Colonic mucosa (tissue), 4 donors: ENCODE data around the gene PIGS. TPM values are rescaled to one million over a fixed set of nuclear protein-coding genes. Genes with fewer than 3 reads are reported as not detected.
"Not testable (repeated sequence)": the region's sequence is repeated elsewhere in the genome, so short reads cannot be mapped to it uniquely, and the experiment has no call there.

ENCODE experiments used
- DNase-seq: peaks from one replicate; pipeline ENCODE4 v3.0.0-alpha.2; 2020
- H3K27ac ChIP-seq: fragments of 200-600 bp; one replicate; pipeline ENCODE4 v1.8.0; 2021
- H3K27me3 ChIP-seq: fragments of 200-600 bp; one replicate; pipeline ENCODE4 v1.8.0; 2021
- H3K36me3 ChIP-seq: fragments of 200-600 bp; one replicate; pipeline ENCODE4 v1.8.0; 2021
- H3K4me1 ChIP-seq: fragments of 200-600 bp; one replicate; pipeline ENCODE4 v1.8.0; 2021; ENCODE audit warnings: mild to moderate bottlenecking
- H3K4me3 ChIP-seq: fragments of 200-600 bp; one replicate; pipeline ENCODE4 v1.8.0; 2021
- H3K9ac ChIP-seq, 2 donors: one replicate each; pipeline ENCODE4 v1.7.0; 2013; ENCODE audit warnings: control low read depth in 2 of 2, low read depth in 2 of 2, low read length in 2 of 2
- H3K9me3 ChIP-seq: fragments of 200-600 bp; one replicate; pipeline ENCODE4 v1.8.0; 2021
- intact Hi-C: fragments of 100-400 bp; cut with DNase I; formaldehyde crosslinking; loops from one replicate; pipeline ENCODE4 v1.14.1; 2022
- total RNA-seq, 2 donors: library from RNA; stranded (reverse); fragmentation: NEBNext Ultra II Directional in 1 of 2; extraction: Animal tissue kit (Norgen Biotek cat#: 25700) in 1 of 2; gene quantifications; one replicate each; pipeline ENCODE4 v1.2.1, GENCODE V29; 2021
- TF ChIP-seq, protein P1 (sequence below): fragments of 200-600 bp; IDR thresholded peaks from one replicate; pipeline ENCODE4 v1.8.0; 2022; ENCODE audit warnings: antibody characterized with exemption, mild to moderate bottlenecking
- donor health status: healthy.
- donor health status: DM: no; HTN: no; CAD: no.
- donor health status: DM: no; HTN: no; CAD: no.

Gene PIGS
- total RNA-seq, 2 donors from 2014 or later = 71.9 to 82.7 TPM

DNA sequence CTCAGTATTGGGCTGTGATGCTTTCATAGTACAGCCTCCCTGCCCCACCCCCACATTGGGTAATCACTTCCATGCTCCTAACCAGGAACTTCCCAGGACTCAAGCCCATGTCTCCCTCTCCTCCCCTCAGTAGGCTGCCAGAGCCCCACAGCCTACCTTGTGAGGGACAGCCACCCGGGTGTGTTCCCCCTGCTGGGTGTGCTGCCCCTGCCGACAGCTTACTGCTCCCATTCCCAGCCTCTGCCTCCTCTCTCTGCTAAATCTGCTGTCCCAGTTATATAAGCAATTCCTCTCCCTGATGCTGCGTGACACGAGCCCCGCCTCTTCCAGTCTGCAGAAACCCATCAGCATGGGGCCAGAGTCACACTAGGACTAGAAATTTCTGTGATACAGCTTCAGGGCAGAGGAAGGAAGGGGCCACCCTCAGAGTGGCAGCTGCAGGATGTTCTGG, 42.6 kb upstream of the PIGS start, which contains the start of gene RSKR:
Gene RSKR (minus strand): TSS at position 255 of the 451 bp plus-strand sequence. CDS start 24 bp downstream, at position 231.
- Histone ChIP-seq H3K4me3 (no peak within 1 kb of the TSS), H3K9me3 (no peaks in the 10 kb centered on the region), H3K9ac (no peak within 1 kb of the TSS), H3K27me3 (no peaks in the 10 kb centered on the region), H3K36me3 (peaks cover 22% of the 10 kb centered on the region), H3K4me1 (no peaks in the 10 kb centered on the region), H3K27ac (no peak within 1 kb of the TSS)
- no peak for DNase-seq
- TF ChIP-seq, protein P1, sequence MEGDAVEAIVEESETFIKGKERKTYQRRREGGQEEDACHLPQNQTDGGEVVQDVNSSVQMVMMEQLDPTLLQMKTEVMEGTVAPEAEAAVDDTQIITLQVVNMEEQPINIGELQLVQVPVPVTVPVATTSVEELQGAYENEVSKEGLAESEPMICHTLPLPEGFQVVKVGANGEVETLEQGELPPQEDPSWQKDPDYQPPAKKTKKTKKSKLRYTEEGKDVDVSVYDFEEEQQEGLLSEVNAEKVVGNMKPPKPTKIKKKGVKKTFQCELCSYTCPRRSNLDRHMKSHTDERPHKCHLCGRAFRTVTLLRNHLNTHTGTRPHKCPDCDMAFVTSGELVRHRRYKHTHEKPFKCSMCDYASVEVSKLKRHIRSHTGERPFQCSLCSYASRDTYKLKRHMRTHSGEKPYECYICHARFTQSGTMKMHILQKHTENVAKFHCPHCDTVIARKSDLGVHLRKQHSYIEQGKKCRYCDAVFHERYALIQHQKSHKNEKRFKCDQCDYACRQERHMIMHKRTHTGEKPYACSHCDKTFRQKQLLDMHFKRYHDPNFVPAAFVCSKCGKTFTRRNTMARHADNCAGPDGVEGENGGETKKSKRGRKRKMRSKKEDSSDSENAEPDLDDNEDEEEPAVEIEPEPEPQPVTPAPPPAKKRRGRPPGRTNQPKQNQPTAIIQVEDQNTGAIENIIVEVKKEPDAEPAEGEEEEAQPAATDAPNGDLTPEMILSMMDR = no peak
- intact Hi-C loops = loop anchor here (2.0 to 5.0 kb wide), 2 partner anchors 65 to 117 kb away; no protein-coding TSS in a partner anchor

DNA sequence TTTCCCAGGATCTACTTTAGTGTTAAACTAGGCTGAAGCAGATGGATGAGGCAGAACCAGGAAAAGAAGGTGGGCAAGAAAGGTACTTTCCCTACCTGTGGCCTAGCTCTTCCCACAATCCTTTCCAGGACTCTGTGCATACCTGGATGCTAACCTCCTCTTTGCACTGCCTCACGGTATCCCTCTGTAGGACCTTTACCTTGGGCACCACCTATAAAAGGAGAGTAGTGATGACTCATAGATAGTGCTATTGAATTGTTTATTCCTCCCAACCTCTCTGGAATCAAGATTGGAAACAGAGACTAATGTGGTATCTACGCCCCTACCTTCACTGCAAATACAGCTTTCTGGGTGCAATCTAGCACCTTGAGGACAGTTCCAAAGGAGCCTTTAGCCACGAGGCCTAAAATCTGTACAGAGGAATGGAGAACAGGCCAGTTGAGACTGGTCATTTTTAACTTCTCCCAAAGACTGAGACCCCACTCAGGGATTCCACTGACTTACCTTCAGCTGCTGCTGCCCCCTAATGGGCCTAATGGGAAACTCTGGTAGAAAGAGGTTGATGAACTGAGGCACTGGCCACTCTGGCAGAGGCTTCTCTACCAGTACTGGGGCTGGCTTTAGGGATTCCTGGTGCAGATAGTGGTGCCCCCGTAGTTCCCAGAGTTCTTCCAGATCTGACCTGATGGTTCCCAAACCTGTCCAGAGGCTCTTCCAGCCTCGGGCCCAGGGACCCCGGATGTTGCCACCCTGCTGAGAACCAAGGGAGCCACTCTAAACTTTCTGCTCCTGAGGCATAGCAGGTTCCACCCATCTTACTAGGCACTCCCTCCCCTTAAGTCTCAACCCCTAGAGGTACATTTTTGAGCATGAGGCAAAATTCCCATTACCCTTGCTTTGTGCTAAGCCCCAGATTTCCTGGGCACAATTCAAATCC, 41.9 kb upstream of the PIGS start:
- intact Hi-C loops = loop anchor here (2.0 to 5.0 kb wide), 2 partner anchors 64 to 116 kb away; no protein-coding TSS in a partner anchor

DNA sequence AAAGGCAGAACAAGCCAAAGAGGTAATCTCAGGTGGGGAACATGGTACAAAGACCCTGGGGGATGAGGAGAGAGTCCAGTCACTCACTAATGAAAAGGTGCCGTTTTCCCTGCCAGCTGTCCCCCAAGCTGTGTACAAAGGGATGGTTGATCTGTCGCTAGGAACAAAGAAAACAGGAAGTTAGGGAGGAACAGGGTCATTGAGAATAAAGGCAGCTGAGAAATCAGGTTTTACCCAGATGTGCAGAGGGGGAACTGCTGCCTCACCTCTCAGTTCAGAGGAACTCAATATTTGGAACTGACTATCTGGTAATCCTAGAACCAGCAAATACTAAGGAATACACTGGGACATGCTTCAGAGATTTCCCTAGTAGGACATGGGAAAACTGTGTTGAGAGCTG, 41.2 kb upstream of the PIGS start:
- no peak for DNase-seq
- no peak overlapping the region for H3K4me3 ChIP-seq
- H3K27me3 ChIP-seq = no peaks in the 10 kb centered on the region
- no peaks in the 10 kb centered on the region for H3K9me3 ChIP-seq
- intact Hi-C loops = loop anchor here (2.0 to 5.0 kb wide), 2 partner anchors 64 to 115 kb away; no protein-coding TSS in a partner anchor
- no peak overlapping the region for H3K27ac ChIP-seq
- TF ChIP-seq, protein P1 = no peak
- no peak overlapping the region for H3K9ac ChIP-seq
- peaks cover 16% of the 10 kb centered on the region for H3K36me3 ChIP-seq
- H3K4me1 ChIP-seq = no peaks in the 10 kb centered on the region

More for the DNA sequence above, 41.9 kb upstream of the PIGS start:
- Histone ChIP-seq H3K4me3 (no peak overlapping the region), H3K9me3 (no peaks in the 10 kb centered on the region), H3K4me1 (no peaks in the 10 kb centered on the region), H3K36me3 (peaks cover 20% of the 10 kb centered on the region), H3K27ac (no peak overlapping the region), H3K27me3 (no peaks in the 10 kb centered on the region), H3K9ac (no peak overlapping the region)
- TF ChIP-seq, protein P1 = peak; percentile 64
- peak; percentile 29 for DNase-seq

DNA sequence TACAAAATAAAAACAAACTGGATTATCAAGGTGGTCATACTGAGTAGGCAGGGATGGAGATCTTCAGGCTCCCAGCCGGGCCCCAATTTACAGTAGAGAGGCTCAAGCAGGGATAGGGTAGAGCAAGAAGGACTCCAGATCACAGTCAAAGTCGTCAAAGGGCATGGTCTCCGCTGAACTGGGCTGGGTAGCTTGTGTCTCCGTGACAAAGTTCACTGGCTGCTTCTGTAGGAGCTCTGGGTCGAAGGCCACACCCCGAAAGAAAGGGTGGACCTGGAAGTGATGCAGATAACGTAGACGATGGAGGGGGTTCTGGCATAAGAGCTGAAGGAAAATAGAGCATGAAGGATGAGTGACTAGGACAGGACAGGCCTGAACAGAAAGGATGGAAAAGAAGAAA, 39.1 kb upstream of the PIGS start:
- no peaks in the 10 kb centered on the region for H3K9me3 ChIP-seq
- no peak overlapping the region for H3K9ac ChIP-seq
- TF ChIP-seq, protein P1 = no peak
- DNase-seq = peak; percentile 26
- intact Hi-C loops = loop anchor here (5.0 kb wide), 1 partner anchor 113 kb away; no protein-coding TSS in a partner anchor
- H3K27ac ChIP-seq = no peak overlapping the region
- no peak overlapping the region for H3K4me3 ChIP-seq
- H3K4me1 ChIP-seq = no peaks in the 10 kb centered on the region
- no peaks in the 10 kb centered on the region for H3K27me3 ChIP-seq
- H3K36me3 ChIP-seq = peaks cover under 1% of the 10 kb centered on the region

DNA sequence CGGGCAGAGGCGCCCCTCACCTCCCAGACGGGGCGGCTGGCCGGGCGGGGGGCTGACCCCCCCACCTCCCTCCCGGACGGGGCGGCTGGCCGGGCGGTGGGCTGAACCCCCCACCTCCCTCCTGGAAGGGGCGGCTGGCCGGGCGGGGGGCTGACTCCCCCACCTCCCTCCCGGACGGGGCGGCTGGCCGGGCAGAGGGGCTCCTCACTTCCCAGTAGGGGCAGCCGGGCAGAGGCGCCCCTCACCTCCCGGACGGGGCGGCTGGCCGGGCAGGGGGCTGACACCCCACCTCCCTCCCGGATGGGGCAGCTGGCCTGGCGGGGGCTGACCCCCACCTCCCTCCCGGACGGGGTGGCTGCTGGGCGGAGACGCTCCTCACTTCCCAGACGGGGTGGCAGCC, 32.7 kb upstream of the PIGS start:
- H3K9me3 ChIP-seq, H3K9ac ChIP-seq, H3K27ac ChIP-seq, H3K27me3 ChIP-seq, H3K4me1 ChIP-seq, DNase-seq, H3K36me3 ChIP-seq, intact Hi-C loops, H3K4me3 ChIP-seq: not testable (repeated sequence)
